Midbrain (tissue), 1 donor: ENCODE results near the gene MAST2.

ENCODE experiments used
- DNase-seq: peaks from one replicate; lab custom pipeline; 2025; lab: John Stamatoyannopoulos, UW

The MAST2 gene

DNA sequence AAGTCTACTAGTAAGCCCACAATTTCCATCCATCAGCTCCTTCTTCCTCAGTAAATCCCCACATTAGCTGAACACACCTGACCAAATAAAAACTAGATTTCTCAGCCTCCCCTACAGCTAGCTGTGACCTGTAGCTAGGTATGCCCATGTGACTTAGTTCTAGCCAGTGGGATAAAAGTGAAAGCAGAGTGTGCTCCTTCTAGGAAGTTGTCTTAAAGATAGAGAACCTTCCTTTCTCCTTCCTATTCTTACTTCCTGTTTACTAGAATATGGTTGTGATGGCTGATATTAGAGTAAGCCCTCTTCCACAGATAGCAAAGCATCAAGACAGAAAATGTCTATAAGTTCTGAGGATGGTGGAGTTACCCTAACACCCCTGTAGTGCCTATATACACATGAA lies 262.0 kb downstream of the MAST2 start:
- DNase-seq: no peak

DNA sequence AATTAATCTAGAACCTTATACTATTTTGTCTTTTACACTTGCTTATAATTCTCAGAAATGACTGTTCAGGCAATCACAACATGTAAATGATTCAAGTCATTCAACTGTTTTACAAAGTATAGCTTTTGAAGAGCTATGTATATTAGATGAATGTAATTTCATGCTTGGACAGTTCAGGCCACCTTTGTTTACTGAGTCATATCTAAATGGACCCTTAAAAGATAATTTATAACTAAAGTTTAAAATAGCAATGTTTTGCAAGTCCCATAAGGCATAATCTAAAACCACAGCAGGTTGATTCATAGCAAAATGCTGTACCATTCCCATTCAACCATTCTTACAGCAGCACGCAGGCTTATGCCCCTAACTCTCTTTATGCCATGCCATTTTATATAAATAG lies 264.2 kb downstream of the MAST2 start:
- no peak for DNase-seq

DNA sequence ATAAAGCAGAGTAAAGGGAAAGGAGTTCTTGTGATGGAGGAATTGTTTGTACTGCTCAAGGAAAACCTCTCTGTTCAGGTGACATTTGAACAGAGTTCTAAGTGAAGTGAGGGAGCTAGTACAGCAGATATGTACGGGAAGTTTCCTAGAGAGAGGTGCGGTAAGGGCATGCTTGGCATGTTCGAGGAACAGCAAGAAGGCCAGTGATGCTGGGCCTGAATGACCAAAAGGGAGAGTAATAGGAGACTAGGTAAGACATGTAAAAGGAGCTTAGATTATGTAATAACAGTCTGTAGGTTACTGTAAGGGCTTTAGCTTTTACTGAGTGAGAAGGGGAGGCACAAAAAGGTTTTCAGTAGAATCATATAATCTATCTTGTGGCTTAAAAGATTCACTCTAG lies 265.1 kb downstream of the MAST2 start:
- no peak for DNase-seq

DNA sequence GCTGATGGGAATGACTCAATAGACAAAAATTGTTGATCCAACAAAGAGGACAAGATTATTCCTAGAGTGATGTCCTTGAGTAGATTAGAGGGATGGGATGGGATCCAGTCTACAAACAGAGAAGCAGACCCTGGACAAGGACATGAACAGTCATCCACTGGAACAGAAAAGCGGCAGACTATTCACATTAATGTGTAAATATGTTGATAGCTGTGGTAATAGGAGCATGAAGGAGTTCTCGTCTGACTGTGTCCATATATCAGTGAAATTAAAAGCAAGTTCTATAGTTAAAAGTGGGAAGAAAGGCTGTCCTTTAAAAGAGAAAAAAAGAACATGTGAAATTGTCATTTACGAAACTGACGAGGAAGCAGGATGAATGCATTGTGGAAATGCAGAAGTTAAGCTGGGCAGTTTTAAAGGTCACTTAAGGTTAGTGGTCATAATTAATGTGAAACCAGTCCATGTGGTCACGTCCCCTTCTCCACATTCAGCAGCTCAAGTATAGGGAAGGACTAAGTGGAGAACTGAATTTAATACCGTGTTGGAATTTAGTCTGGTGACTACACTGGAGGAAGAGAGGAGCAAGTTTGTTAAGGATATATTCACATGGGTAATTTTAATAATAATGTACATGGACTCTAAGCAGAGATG lies 266.9 kb downstream of the MAST2 start:
- DNase-seq: no peak

DNA sequence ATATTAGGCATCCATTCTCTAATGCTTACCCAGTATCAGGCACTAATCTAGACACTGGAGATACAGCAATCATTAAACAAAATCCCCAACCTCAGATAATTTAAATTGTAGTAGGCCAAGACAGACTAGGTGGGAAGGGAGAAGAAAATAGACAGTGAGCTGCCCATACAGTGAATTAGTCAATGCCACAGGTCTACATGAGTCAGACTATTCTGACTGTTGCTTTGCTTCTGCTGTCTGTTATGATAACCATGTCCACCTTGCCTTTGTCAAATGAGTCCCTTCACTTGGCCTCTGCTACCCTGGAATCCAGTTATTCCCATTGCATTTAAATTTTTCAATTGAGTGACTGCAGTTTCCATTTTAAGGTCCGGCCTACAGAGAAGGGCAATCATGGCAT lies 269.6 kb downstream of the MAST2 start:
- no peak for DNase-seq

DNA sequence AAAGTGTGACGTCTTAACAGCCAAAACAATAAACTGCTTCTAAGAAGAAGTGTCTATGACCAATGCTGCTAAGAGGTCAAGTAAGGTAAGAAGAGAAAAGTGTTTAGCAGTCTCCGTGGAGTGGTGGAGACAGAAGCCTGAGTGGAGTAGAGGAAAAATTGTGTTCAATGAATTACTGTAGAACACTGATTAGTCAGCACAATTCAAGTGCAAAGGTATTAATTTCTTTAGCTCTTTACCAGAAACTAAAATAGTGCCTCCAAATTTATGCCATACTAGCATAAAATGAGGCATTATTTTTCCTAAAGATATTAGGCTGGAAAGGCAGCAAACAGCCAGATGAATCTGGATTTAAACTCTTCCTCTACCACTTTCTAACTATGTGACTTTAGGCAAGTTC lies 272.9 kb downstream of the MAST2 start:
- no peak for DNase-seq

DNA sequence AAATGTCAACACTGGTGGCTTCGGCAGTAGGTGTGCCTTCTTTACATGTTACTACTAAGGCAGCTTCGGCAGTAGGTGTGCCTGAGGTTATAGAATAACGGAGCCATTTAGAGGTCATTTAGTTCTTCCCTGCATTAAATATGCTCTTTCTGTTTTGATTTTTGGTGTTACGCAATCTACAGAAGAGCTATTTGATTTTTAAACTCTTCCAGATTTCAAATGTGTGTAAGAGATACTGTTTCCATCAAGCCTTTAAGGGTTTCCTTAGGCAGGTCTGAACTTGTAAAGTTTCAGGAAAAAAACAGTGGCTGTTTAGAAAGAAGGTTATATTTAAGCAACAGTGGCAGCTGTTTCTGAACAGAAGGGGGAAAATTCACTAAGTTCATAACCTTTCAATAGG lies 274.2 kb downstream of the MAST2 start:
- no peak for DNase-seq

DNA sequence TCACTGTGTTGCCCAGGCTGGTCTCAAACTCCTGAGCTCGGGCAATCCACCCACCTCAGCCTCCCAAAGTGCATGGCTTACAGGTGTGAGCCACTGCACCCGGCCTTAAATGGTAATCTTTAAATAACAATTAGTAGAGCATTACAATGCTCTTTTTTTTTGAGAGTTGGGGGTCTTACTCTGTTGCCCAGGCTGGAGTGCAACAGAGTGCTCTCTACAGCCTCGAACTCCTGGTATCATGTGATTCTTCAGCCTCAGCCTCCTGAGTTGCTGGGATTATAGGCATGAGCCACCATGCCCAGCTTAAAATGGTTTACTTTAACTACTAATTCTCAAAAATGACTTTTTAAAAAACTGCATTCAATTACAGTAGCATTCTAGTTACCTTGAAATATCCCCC lies 276.8 kb downstream of the MAST2 start:
- DNase-seq: no peak

DNA sequence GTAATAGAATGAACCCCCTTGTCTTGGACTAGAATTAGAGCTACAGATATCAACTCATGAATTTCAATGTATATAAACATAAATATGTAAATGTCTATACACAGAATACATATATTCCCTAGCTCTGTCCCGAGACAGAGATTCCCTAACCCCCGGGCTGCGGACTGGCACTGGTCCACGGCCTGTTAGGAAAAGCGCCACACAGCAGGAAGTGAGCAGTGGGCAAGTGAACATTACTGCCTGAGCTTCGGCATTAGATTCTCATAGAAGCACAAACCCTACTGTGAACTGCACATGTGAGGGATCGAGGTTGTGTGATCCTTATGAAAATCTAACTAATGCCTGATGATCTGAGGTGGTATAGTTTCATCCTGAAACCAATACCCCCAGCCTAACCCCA lies 277.8 kb downstream of the MAST2 start:
- no peak for DNase-seq

DNA sequence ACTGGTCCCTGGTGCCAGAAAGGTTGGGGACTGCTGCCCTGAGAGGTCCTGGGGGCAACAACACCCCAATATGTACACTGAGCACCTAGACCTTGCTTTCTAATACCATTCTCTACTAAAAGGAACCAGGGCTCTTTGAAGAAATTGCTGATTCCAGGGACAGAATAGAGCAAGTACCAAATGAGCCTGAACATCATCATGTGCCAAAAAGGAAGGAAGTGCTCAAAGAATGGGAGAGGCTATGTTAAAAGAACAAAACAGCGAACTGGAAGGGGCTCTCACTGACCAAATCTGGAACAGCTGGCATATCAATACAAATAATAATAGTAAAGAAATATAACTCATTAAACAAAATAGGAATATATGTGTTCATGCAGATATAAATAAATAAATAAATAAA lies 278.2 kb downstream of the MAST2 start:
- DNase-seq: no peak

DNA sequence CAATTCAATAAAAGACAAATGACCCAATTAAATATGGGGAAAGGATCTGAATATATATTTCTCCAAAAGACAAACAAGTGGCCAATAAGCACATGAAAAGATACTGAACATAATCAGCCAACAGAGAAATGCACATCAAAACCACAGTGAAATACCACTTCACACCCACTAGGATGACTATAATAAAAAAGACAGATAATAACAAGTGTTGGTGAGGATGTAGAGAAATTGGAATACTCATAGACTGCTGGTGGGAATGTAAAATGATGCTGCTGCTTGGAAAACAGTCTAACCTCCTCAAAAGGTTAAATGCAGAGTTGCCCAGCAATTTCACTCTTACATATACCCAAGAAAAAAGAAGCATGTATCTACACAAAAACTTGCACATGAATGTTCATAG lies 280.2 kb downstream of the MAST2 start:
- no peak for DNase-seq

DNA sequence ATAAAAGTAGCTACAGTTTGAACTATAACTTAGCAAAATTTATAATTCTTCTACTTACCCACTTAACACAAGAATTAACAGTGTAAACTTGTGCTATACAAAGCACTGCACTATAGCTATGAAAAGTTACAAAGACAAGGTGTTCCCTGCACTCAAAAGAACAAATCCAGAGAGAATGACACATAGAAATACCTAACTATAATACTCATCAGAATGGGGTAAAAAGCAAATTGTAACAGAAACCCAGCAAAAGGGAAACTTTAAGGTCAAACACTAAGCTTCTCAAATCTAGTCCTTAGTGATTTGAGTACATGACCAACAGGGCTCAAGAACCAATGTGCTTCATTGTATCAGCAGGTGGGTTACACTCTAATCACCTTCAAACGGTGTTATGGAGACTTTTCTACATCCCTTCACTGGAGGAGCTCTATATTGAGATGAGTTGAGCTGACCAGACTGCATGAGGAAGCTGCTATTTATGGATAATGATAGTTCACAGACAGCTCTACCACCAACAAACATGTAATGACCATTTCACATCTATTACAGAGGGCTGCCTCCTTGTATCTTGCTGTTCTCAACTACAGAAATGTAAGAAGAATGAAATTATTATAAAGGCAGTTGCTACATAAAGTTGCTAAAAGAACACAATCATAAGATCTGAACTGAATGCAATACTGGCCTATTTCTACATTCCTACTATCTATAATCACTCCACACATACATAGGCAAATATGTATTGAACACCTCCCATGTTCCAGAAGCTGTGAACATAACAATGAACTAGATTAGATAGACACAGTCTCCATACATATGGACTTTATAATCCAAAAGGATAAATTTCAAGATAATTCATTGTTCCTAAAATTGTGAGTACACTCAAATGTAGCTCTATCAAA lies 281.4 kb downstream of the MAST2 start:
- DNase-seq: no peak
